HG03354 (cell line): ENCODE results near the gene CTNNA2.
"Not testable (repeated sequence)": the region's sequence is repeated elsewhere in the genome, so short reads cannot be mapped to it uniquely, and the experiment has no call there.

Experiments used
- ATAC-seq: cut with Tn5 transposase; IDR thresholded peaks from one replicate; pipeline ENCODE4 v1.9.1; 2021; ENCODE audit warnings: mild to moderate bottlenecking; ENCODE audit not compliant: unreplicated experiment, poor library complexity, severe bottlenecking

CTNNA2 gene

DNA sequence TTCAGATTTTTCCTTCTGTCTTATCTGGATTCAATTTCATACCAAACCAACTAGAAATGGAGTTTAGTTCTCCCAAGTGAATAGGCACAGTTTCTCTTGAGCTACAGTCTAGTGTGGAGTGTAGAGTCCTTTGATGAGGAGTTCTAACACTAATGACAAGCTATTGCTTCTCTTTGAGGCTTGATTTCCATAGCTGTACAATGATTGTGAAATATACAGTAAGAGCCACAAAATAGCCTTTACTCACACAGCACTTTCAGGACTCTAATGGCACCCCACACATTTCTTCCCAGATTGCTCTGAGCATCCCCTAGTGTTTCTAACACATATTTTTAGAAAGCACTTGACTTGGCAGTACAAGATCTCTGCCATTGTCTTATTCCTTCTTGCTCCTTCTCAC, 638.4 kb downstream of the CTNNA2 start:
- ATAC-seq = no peak

GRCh38 chr2:80151651-80152050, 638.8 kb downstream of the CTNNA2 start:
- no peak for ATAC-seq

DNA sequence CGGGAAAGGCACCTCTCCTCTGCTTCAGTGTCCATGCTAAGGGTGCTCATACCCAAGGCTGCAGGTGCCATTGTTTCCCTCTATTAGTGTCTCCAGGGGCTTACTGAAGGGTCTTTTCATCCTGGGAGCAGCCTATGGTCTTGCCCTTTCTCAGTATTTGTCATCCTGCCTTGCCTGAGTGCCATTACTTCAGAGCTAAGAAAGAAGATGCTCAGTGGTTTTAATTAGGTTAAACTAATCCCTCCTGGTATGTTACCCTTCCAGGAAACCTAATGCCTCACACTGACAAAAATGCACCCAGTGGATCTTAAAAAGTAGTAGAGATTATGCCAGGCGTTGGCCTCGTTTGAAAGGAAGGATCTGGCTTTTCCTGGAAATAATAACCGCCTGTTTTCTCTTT, 640.3 kb downstream of the CTNNA2 start:
- no peak for ATAC-seq

GRCh38 chr2:80153768-80154167, 640.9 kb downstream of the CTNNA2 start:
- ATAC-seq = no peak

DNA sequence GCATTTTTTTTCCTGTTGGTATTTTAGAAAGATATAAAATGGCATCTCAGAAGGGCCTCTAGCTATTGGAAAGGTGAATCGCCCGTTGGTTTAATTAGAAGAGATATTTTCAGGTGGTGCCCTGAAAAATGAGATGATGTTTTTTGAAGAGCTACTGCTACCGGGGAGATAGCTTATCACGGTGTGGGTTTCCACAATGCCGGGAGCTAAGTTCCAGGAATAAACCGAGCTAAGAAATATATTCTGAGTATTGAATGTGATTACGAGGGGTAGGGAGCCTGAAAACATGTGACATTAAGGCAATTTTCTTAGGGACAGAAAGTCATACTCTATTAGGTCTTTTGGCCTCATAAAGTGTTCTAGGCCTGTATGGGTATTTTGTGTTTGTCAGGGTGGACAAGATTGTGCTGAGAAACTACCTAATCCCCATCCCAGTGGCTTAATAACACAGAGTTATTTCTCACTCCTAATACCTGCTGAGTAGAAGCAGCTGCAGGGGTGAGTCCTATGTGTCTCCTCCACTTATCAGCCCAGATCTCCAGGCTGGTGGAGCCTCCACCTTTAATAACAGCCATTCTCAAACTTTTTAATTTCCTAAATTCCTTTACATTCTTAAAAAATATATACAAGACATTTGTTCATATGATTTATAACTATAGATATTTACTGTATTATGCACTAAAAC, 641.5 kb downstream of the CTNNA2 start:
- ATAC-seq = no peak

- no peak for ATAC-seq
Measured at GRCh38 chr2:80164375-80164774, 651.5 kb downstream of the CTNNA2 start.

DNA sequence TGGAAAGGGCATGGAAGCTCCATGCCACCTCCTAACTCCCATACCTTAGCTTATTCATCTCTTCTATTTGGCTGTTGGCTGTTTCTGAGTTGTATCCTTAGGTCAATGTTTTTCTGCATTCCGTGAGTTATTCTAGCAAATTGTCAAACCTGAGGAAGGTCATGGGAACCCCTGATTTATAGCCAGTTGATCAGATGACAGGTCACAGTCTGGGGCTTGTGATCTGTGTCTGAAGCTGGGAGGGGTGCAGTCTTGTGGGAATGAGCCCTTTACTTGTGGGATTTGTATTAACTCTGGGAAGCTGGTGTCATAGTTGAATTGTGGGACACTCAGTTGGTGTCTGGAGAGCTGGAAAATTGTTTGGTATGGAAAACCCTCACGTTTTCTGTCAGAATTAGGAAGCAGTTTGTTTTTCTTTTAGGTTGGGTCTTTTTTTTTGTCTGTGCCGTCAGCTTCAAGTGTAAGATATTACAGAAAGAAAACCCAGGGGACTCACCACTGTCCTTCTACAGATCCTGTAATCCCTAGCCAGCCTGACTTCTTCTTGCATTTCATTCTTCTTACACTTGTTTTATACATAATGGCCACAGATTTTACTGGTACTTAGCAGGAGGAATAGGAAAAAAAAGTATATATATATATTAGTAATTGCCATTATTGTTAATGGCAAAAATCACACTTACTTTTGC, 653.8 kb downstream of the CTNNA2 start:
- no peak for ATAC-seq

- ATAC-seq = no peak
Measured at GRCh38 chr2:80167284-80167808, 654.5 kb downstream of the CTNNA2 start.

- no peak for ATAC-seq
Measured at GRCh38 chr2:80168037-80168436, 655.2 kb downstream of the CTNNA2 start.

DNA sequence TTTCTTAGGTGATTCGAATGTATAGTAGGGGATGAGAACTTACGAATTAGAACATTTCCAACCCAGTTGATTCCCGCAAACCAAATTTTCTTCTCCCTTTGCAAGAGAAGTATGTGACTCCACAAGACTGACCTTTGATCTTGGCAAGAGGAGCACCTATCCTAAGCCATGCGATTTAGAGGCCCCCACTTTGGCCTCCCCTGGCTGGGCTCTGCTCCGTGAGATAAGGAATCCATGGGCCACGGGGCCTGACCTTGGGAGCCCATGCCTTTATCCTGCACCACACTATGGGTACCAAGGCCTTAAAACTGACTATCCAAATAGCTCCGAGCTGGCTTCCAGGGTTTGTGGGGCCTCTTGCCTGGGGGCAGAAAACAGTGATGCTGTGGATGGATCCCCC, 656.0 kb downstream of the CTNNA2 start:
- no peak for ATAC-seq

GRCh38 chr2:80169811-80170594, 657.2 kb downstream of the CTNNA2 start:
- ATAC-seq = no peak

DNA sequence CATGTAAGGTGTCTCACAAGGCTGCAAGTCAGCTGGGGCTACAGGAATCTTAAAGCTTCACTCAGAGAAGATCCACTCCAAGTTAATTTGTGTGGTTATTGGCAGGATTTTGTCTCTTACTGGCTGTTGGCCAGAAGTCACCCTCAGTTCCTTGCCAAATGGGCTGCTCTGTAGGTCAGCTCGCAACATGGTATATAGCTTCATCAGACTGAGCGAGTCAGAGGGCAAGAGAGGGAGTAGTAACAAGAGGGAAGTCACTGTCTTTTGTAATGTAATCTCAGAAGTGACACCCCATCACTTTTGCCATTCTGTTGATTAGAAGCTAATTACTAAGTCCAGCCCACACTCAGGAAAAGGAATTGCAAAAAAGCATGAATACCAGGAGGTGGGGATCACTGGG, 672.2 kb downstream of the CTNNA2 start:
- no peak for ATAC-seq

DNA sequence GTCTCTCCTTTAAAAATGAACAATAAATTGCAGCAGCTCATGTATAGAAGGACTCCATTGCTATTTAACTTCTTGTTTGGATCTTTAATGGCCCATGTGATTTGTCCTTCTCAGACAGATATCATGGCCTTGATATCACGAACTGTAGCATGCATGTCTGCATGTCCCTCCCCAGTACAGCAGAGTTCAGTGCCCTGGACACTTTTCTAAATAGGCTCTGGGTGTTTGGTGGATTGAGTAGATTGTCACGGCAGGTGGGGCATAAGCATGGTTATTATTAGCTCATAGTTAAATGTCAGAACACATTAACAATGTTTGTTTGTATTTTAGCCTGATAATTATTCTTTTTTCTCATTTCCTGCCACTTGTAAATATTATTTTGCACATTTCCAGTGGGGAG, 673.4 kb downstream of the CTNNA2 start:
- no peak for ATAC-seq

DNA sequence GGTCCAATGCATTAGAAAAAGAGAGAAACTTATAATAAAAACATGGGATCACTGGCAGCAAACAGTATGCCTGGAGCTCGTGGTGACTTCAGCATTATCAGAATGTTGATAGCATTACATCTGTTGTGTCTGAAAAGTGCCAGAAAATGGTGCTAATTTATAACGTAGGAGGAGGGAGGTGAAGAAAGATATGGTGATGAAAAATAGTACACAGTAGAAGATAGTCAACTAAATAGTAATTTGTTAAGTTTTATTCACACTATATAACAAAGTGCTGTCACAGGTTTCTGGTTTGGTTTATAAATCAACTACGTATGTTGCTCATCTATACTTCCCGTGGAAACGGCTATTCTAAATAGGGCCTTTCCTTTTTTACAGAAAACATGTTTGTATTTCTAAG, 674.3 kb downstream of the CTNNA2 start:
- no peak for ATAC-seq

GRCh38 chr2:80190166-80190565, 677.3 kb downstream of the CTNNA2 start:
- no peak for ATAC-seq

DNA sequence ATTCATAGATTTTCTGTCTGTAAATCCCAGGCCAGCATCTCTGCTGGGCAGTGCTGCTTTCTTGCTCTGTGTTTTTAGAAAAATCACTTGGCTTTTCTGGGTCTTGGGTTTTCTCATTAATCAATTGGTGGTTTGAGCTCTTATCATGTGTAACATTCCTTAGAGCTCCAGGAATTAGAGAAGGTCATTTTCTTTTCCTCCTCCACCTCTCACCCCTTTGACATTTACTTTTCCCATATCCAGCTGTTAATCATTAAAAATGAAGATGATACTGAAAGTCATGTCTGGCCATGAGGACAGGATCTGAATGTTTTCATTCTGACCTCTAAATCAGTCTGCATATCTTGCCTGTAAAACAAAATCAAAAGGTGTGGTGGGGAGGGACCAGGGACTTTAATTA, 680.7 kb downstream of the CTNNA2 start:
- no peak for ATAC-seq

DNA sequence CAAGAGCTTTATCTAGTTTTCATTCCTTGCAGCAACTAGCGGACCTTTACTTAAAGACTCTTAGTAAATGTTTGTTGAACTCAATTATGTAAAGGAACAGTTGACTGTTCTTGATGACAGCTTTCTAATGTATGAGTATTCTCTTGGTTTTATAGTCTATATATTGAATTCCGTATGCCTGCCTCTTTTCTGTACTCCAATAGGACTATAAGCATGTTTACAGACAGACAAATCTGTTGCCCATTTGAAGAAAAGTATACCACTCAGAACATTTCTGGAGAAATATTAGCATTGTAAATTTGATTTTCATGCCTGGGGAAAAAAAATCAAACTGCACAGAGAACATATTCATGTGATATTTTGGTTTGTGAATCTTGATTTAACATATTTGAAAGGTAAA, 682.2 kb downstream of the CTNNA2 start:
- no peak for ATAC-seq

DNA sequence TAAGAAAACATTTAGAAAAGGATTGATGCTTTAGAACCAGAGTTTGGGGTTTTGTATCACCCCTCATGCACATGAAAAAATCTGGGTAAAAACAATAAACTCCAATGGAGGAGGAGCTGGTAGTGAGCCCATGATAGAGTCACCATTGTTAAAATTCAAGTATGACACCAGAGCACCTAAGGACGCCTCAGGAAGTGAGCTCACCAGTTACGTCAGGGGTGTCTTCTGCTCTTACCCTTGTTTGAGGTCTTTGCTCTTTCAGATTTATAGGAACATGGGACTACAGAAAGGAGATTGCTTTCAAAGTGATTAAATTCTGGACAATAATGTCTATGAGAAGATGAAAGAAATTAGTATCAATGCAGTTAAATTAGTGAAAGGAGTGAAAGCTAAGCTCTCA, 685.2 kb downstream of the CTNNA2 start:
- ATAC-seq = no peak

GRCh38 chr2:80199504-80199903, 686.7 kb downstream of the CTNNA2 start:
- ATAC-seq = no peak

- not testable (repeated sequence) for ATAC-seq
Measured at GRCh38 chr2:80203929-80204328, 691.1 kb downstream of the CTNNA2 start.

DNA sequence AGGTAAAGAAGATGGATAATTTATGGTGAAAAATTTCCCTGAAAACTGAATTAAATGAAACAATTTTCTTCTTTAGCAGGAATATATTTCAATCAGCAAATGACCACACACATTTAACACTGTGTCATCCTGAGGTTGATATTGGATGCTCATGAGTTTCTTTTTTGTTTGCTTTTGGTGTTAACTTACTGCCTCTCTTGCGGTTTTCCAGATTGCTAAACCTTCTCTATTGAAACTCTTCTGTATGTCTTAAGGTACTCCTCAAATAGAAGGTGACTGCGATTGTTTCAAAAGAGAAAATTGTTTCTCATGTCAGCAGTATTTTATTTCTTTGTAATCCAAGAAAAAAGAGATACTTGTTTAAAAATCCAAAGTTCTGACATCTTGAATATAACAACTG, 692.6 kb downstream of the CTNNA2 start:
- no peak for ATAC-seq
